Fibroblast of mammary gland (primary cell): ENCODE results near the gene LSS.
"Not testable (repeated sequence)": the region's sequence is repeated elsewhere in the genome, so short reads cannot be mapped to it uniquely, and the experiment has no call there.

Experiments used
- DNase-seq: peaks from one replicate; pipeline ENCODE4 v3.0.0-alpha.2; 2010; ENCODE audit warnings: low read depth
- H3K4me3 ChIP-seq: 2 replicates; pipeline ENCODE4 v1.5.1; 2011; ENCODE audit warnings: low read depth, mild to moderate bottlenecking, low read length, moderate library complexity; ENCODE audit not compliant: control insufficient read depth
- CTCF ChIP-seq: conservative IDR thresholded peaks from 2 replicates; pipeline ENCODE4 v1.5.1; 2011; ENCODE audit warnings: low read depth, low read length, inconsistent platforms; ENCODE audit not compliant: control insufficient read depth, insufficient read depth

LSS gene

GRCh38 chr21:46145840-46146691, 82.5 kb downstream of the LSS start:
- TF ChIP-seq CTCF: no peak
- H3K4me3 ChIP-seq: no peak overlapping the region
- no peak for DNase-seq

- DNase-seq: no peak
- no peak for TF ChIP-seq CTCF
- H3K4me3 ChIP-seq: no peak overlapping the region
Observed at GRCh38 chr21:46145159-46145839, 83.3 kb downstream of the LSS start.

- no peak for TF ChIP-seq CTCF
- no peak overlapping the region for H3K4me3 ChIP-seq
- DNase-seq: no peak
Observed at GRCh38 chr21:46144464-46145070, 84.0 kb downstream of the LSS start.

- H3K4me3 ChIP-seq: no peak overlapping the region
- no peak for DNase-seq
- no peak for TF ChIP-seq CTCF
Observed at GRCh38 chr21:46142582-46143473, 85.7 kb downstream of the LSS start.

- TF ChIP-seq CTCF: no peak
- no peak overlapping the region for H3K4me3 ChIP-seq
- no peak for DNase-seq
Observed at GRCh38 chr21:46141767-46142581, 86.6 kb downstream of the LSS start.

GRCh38 chr21:46140352-46141003, 88.1 kb downstream of the LSS start:
- peak; percentile 49 for DNase-seq

More at GRCh38 chr21:46140352-46141003, 88.1 kb downstream of the LSS start:
- not testable (repeated sequence) for H3K4me3 ChIP-seq
